ENCODE data around the gene TUBB.
"Not testable (repeated sequence)": the region's sequence is repeated elsewhere in the genome, so short reads cannot be mapped to it uniquely, and the experiment has no call there.

The TUBB gene

GRCh38 chr6:30763618-30764489 is 43.7 kb downstream of the TUBB start:
- peak; percentile 13 for DNase-seq

GRCh38 chr6:30764490-30765043 is 44.4 kb downstream of the TUBB start:
- not testable (repeated sequence) for DNase-seq

- DNase-seq: not testable (repeated sequence)
Observed at GRCh38 chr6:30765495-30765894, 45.3 kb downstream of the TUBB start.

- DNase-seq: no peak
Observed at GRCh38 chr6:30766461-30767157, 46.5 kb downstream of the TUBB start.

GRCh38 chr6:30767158-30767943 is 47.2 kb downstream of the TUBB start:
- no peak for DNase-seq

- DNase-seq: no peak
Observed at GRCh38 chr6:30767944-30768301, 47.8 kb downstream of the TUBB start.

GRCh38 chr6:30768634-30769087 is 48.5 kb downstream of the TUBB start:
- no peak for DNase-seq

GRCh38 chr6:30769088-30769852 is 49.1 kb downstream of the TUBB start:
- no peak for DNase-seq

GRCh38 chr6:30769853-30770524 is 49.8 kb downstream of the TUBB start:
- no peak for DNase-seq

- DNase-seq: no peak
Observed at GRCh38 chr6:30770592-30770991, 50.4 kb downstream of the TUBB start.

- DNase-seq: no peak
Observed at GRCh38 chr6:30774701-30775100, 54.5 kb downstream of the TUBB start.
